GM19043 (cell line): ENCODE measurements around the gene MAG.

Source experiments
- ATAC-seq: cut with Tn5 transposase; IDR thresholded peaks from one replicate; pipeline ENCODE4 v1.9.1; 2021; ENCODE audit warnings: low read depth; ENCODE audit not compliant: unreplicated experiment

Gene MAG

DNA sequence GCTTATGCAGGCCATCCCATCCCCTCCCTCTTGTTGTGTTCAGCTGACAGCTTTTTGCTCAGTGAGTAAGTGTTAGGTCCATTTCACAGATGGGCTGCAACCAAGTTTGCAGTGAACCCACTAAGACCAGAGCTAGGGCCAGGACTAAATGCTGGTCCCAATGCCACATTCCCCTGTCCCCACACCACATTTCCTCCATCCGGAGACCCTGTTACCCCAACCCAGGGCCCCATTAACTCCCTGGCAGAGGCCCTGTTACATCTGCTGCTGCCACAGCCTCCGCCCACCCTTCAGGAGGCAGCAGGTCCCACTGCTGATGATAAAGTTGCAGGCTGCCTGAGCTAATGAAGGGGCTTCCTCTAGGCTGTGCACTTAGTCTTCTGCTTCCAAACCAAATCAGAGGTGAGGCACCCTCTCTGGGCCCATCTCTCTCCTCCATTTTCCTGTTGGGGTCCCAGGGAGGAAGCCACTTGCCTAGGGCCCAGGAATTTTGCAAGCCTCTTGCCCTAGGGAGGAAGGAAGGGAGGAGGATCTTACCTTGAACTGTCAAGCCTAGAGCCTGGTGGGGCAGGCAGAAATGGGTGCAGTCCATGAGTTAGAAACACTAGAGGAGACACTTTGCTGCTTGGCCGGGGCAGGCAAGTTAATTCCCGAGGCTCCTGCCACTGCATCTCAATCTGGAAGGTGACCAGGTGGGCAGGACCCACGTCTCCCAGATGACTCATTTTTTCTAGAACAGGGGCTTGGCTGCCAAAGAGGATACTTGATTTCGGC lies 26.6 kb upstream of the MAG start:
- ATAC-seq, result no peak

DNA sequence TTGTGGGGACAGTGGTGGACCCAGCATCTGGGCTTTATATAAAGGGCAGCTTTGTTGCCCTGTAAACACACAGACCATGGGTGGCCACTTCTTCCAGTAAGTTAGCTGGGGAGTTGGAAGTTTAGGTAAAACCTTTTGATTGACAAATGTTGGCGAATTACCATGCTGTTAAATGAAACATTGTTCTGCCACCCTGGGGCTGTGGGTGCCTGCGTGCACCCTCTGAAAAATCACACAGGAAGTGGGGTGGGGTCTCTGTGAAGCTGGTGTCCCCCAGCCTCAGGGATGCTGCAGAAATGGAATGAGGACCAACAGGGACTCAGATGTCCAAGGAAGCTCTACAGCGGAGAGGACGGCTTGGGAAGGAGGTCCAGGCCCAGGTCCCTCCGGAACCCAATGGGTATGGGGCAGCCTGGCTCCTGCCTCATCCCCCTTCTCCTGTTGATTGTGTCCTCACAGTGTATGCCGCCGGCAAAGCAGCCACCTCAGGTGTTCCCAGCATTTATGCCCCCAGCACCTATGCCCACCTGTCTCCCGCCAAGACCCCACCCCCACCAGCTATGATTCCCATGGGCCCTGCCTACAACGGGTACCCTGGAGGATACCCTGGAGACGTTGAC lies 26.0 kb upstream of the MAG start:
- no peak for ATAC-seq

DNA sequence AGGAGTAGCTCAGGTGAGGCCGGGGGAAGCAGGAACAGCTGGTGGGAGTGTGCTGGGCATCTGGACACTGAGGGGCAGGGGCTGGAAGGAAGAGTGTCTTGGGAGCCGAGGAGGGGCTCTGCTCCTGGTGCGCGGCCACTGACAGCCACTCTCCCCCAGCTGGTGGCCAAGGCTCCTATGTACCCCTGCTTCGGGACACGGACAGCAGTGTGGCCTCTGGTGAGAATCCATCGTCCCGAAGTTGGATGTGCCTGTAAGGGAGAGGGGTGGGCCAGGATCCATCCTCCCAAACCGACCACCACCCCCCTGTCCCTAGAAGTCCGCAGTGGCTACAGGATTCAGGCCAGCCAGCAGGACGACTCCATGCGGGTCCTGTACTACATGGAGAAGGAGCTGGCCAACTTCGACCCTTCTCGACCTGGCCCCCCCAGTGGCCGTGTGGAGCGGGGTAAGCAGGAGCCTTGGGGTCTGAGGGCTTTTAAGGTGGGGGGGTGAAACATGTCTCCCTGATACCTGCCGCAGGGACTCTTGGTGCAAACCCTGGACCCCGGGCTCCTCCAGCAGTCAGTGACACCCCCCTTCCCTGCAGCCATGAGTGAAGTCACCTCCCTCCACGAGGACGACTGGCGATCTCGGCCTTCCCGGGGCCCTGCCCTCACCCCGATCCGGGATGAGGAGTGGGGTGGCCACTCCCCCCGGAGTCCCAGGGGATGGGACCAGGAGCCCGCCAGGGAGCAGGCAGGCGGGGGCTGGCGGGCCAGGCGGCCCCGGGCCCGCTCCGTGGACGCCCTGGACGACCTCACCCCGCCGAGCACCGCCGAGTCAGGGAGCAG lies 25.2 kb upstream of the MAG start:
- ATAC-seq, result no peak

DNA sequence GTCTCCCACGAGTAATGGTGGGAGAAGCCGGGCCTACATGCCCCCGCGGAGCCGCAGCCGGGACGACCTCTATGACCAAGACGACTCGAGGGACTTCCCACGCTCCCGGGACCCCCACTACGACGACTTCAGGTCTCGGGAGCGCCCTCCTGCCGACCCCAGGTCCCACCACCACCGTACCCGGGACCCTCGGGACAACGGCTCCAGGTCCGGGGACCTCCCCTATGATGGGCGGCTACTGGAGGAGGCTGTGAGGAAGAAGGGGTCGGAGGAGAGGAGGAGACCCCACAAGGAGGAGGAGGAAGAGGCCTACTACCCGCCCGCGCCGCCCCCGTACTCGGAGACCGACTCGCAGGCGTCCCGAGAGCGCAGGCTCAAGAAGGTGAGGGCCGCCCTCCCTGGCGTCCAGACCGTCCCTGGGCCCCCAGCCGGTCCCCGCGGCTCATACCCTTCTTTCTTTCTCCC lies 24.6 kb upstream of the MAG start:
- ATAC-seq, result no peak

DNA sequence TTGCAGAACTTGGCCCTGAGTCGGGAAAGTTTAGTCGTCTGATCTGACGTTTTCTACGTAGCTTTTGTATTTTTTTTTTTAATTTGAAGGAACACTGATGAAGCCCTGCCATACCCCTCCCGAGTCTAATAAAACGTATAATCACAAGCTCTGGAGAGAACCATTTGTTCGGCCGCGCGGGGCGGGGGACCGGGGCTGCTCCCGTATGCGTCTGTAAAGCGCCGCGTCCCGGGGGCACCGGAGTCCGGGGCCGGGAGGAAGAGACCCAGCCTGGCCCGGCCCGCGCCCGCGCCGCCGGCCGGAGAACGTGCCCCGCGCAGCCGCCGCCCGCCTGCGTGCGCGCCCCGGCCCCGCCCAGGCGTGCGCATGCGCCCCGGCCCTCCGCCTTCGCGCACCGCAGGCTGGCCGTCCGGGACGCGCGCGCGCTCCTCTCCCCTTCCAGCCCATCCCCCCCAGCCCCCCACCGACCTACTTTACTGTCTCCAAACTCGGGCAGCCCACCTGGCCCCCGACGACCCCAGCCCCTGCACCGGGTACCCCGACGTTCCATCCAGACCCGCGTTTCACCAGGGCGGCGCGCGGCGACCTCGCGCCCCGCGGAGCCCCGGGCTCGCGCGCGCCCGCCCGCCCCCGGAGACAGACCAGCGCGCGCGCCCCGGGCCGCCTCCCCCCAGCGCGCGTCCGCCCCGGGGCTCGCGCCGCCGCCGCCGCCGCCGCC lies 24.0 kb upstream of the MAG start:
- no peak for ATAC-seq

DNA sequence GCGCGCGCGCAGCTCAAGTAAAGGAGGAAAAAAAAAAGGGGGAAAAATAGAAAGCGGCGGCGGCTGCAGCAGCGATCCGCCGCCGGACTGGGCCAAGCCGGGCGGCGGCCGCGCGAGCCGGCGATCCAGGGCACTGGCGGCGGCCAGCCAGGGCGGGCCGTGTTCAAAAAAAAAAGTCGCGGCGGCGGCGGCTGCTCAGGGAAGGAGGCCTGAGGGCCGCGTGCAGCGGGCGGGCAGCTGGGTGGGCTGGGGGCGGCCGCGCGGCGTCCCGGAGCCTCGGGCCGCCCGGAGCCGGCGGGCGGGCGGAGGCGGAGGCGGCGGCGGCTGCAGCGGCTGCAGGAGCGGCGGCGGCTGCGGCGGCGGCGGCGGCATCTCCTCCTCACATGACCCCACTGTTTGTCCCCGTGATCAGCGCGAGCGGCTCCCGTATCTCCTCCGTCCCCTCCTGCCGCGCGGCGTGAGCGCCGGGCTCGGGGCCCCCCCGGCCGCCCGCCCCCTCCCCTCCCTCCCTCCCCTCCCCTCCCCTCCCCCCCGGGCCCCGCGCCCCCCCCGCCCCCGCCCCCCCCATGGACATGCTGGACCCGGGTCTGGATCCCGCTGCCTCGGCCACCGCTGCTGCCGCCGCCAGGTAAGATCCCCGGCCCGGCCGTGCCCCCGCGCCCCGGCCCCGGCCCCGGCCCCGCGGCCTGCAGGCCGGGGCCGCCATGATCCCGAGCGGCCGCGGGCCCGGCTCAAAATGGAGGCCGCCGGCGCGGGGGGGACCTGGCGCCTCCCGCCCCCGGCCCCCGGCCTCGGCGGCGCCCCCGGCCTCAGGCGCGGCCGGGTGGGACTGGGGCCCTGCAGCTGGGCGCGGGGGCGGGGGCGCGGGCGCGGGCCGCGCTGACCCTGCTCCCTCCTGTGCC lies 23.2 kb upstream of the MAG start, which contains the start of gene USF2:
USF2 (plus strand) TSS at position 427 of the 902 bp plus-strand sequence; CDS start at position 567, 140 bp downstream.
- ATAC-seq, result no peak

DNA sequence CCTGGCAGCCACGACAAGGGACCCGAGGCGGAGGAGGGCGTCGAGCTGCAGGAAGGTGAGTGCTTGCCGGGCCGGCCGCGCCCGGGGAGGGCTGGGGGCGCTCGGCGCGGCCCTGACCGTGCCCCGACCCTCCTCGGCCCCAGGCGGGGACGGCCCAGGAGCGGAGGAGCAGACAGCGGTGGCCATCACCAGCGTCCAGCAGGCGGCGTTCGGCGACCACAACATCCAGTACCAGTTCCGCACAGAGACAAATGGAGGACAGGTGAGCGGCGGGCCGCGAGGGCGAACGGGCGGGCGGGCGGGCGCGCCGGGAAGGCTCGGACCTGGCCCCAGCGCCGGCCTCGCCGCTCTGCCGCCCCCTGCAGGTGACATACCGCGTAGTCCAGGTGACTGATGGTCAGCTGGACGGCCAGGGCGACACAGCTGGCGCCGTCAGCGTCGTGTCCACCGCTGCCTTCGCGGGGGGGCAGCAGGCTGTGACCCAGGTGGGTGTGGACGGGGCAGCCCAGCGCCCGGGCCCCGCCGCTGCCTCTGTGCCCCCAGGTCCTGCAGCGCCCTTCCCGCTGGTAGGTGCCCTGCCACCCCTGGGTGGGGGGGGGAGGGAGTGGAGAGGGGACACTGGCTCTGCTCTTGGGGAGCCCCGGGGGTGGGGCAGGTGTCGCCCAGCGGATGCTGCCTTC lies 22.4 kb upstream of the MAG start:
- no peak for ATAC-seq

DNA sequence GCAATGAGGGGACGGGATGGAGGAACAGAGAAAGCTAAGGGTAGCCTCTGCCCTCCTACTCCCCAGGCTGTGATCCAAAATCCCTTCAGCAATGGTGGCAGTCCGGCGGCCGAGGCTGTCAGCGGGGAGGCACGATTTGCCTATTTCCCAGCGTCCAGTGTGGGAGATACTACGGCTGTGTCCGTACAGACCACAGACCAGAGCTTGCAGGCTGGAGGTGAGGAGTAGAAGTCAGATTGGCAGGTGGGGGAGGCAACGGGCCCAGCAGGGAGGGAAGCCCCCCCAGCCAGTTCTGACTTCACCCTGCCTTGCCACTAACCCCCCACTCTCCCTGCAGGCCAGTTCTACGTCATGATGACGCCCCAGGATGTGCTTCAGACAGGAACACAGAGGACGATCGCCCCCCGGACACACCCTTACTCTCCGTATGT lies 21.6 kb upstream of the MAG start:
- ATAC-seq, result no peak

DNA sequence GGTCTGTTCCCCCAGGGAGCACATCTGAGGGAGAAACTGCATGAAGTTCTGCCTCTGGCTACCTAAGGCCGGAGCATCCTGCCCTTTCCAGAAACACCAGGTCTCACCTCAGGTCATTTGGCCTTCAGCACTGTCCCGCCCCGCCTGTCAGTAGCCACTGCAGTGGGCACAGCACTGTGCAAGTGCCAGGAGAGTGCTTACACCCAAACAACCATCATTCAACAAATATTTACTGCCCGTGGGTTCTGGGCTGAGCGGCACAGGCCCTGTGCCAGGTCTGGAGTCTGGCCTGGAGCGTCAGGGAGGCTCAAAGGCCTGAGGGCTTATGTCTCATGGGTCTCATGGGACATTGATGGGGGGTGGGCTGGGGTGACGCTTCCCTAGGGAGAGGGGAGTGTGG lies 20.4 kb upstream of the MAG start:
- no peak for ATAC-seq

DNA sequence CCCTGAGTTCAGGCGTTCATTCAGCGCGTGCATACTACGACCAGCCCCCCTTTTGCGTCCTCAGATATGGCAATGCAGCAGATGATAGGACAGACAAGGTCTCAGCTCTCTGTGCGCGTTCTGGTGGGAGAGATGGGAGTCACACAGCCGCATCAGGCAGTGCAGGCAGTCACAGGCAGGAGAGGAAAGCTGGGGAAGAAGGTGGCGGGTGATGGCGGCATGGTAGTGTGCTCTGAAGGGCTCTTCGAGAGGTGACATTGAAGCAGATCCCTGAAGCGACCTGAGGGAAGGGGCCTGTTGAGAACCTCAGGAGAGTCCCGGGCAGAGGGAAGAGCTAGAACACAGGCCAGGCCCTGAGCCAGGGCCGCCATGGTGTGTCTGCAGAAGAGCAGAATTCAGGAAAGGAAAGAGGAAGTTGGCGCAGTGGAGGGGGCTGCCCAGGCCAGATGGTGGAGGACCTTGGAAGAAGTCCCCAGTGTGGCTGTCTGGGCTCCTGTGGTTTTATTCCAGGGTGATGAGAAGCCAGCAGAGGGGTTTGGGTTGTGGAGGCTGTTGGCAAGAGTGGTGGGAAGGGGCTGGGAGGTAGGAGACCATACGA lies 19.7 kb upstream of the MAG start:
- no peak for ATAC-seq

DNA sequence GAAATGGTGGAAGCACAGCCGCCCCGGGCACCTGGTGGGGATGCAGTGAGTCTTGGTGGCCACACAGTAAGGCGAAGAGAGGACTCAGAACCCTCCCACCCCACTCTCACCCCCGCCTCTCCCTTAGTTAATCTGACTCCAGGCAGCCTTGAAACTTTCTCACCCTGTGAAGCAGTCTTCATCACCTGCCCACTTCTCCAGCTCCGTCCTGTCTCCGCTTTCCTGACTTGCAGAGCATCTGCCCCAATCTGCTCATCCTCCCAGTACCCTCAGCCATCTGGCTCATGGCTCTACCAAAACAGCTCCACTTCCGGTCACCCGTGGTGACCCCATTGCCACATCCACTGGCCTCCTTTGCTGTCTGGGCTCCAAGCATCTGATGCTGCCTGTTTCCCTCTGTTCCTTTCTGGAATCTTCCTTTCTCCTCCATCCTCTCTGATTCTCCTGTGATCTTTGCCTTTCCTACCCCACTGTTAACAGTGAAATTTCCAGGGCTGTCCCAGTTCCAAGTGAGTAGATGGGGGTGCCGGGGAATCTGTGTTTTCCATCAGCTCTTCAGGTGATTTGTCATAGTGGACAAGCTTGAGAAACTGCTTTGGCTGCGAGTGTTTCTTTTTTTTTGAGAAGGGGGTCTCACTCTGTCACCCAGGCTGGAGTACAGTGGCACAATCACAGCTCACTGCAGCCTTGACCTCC lies 18.9 kb upstream of the MAG start:
- no peak for ATAC-seq

DNA sequence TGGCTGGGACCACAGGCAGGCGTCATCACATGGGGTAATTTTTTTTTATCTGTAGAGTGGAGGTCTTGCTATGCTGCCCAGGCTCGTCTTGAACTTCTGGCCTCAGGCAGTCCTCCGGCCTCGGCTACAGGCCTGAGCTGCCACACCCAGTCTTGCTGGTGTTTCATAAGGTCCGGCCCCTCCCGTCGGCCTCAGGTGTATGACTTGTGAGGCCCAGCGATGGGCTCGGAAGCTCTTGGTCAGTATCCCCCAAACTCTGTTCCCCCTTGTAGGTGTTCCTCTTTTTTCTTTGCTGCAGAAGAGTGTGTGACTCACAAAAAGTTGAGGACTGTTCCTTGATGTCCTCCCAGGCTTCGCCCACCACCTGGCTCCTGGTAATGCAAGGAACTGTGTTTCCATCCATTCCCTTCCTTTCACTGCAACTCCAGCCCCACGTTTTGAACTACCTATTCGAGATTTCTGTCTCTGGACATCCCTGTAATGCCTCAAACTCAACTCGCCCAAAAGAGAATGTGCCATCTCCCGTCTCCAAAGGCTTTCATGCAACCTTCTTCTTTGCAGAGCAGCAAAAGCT lies 18.2 kb upstream of the MAG start:
- ATAC-seq, result no peak

DNA sequence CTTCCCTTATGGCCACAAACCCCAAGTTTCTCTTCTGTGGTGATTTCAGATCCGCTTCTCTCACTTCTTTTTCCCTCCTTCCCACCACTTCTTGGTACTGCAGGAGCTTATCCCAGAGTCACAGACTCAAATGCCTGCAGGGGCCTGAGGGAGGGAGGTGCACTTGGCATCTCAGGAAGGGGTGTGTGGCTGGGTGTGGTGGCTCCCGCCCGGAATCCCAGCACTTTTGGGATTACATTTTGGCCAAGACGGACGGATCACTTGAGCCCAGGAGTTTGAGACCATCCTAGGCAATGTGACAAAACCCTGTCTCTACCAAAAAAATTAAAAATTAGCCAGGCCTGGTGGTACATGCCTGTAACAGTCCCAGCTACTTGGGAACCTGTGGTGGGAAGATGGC lies 17.6 kb upstream of the MAG start:
- ATAC-seq, result no peak

DNA sequence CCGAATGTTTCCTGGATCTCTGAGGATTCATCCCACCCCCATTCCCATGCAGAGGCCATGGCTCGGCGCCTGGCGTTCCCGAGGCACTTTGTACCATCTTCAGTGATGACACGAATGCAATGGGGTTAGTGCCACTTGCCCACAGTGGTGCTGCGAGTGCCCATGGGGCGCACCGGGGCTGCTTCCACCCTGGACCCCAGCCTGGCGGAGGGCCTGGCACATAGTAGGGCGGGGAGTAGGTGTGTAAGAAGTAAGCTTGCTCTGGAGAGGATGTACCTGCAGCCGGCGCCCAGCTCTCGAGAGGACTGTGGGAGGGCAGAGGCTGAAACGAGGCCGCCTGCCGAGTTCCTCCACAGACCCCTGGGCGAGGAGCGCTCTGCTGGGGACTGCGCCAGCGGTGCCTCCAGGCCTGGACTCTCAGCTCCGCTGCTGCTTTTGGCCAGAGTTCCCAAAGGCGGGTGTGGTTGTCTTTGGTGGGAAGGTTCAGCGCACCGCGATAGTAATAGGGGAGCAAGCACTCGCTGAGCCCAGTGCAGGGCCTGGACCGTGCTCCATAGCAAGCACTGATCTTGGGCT lies 15.2 kb upstream of the MAG start:
- no peak for ATAC-seq

DNA sequence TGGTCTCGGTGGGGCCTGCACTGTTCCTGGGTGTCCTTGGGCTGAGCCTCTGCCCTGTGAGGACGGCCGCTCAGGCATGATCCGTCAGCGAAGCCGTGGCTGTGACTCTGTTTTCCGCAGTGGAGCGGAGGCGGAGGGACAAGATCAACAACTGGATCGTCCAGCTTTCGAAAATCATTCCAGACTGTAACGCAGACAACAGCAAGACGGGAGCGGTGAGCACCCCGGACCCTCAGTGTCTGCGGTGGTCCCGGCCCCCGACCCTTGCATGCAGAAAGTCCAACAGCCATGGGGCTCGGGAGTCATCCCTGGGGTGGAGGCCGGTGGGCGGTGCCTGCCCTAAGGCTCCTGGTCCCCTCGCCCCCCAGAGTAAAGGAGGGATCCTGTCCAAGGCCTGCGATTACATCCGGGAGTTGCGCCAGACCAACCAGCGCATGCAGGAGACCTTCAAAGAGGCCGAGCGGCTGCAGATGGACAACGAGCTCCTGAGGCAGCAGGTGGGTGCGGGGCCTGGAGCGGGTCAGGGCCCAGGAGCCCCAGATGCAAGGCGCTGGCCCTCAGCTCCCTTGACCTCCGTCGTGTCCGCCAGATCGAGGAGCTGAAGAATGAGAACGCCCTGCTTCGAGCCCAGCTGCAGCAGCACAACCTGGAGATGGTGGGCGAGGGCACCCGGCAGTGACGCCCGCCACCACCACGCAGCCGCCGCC lies 13.2 kb upstream of the MAG start:
- ATAC-seq, result no peak

DNA sequence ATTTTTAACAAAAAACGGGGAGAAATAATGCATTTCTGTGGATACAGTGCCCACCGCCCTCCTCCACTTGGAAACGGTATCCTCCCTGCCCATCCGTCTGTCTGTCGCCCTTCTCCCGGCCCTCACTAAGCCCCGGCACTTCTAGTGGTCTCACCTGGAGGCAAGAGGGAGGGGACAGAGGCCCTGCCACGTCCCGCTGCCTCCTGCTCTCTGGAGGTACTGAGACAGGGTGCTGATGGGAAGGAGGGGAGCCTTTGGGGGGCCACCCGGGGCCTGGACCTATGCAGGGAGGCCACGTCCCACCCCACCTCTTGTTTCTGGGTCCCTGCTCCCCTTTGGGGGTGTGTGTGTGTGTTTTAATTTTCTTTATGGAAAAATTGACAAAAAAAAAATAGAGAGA lies 12.6 kb upstream of the MAG start:
- ATAC-seq, result no peak
